AG09309 (cell line): ENCODE data around the gene WFIKKN2.

Source experiments
- DNase-seq: peaks from one replicate; pipeline ENCODE4 v3.0.0-alpha.2; 2010; ENCODE audit warnings: low read depth
- H3K4me3 ChIP-seq: 2 replicates; pipeline ENCODE4 v1.5.1; 2011; ENCODE audit warnings: mild to moderate bottlenecking, low read depth, low read length, moderate library complexity; ENCODE audit not compliant: control insufficient read depth
- CTCF ChIP-seq: IDR thresholded peaks from 2 replicates; pipeline ENCODE4 v1.5.1; 2011; ENCODE audit warnings: mild to moderate bottlenecking, low read depth, low read length, inconsistent platforms; ENCODE audit not compliant: insufficient read depth, control insufficient read depth; ENCODE audit errors: missing control alignments

The WFIKKN2 gene

GRCh38 chr17:50832864-50833381 is 2.5 kb upstream of the WFIKKN2 start:
- DNase-seq = no peak
- TF ChIP-seq CTCF = no peak
- no peak overlapping the region for H3K4me3 ChIP-seq

- no peak overlapping the region for H3K4me3 ChIP-seq
- no peak for DNase-seq
- no peak for TF ChIP-seq CTCF
Observed at GRCh38 chr17:50833510-50834428, 1.6 kb upstream of the WFIKKN2 start.

GRCh38 chr17:50834429-50835300 is 721 bp upstream of the WFIKKN2 start:
- DNase-seq = no peak
- TF ChIP-seq CTCF = no peak
- H3K4me3 ChIP-seq = no peak overlapping the region

- no peak for DNase-seq
- TF ChIP-seq CTCF = no peak
- no peak overlapping the region for H3K4me3 ChIP-seq
Observed at GRCh38 chr17:50836826-50837225, 1.4 kb downstream of the WFIKKN2 start.

- TF ChIP-seq CTCF = no peak
- no peak overlapping the region for H3K4me3 ChIP-seq
- DNase-seq = no peak
Observed at GRCh38 chr17:50837286-50837979, 2.0 kb downstream of the WFIKKN2 start.
